K562 (cell line): ENCODE measurements around the gene SV2C. TPM values are rescaled to one million over a fixed set of nuclear protein-coding genes. Genes with fewer than 3 reads are reported as not detected.

Source experiments
- CCNT2 ChIP-seq: IDR thresholded peaks from 2 replicates; pipeline ENCODE4 v1.6.1; 2011; ENCODE audit warnings: borderline replicate concordance, low read depth, mild to moderate bottlenecking, moderate library complexity, mixed read lengths, low read length; ENCODE audit not compliant: insufficient read length; ENCODE audit errors: extremely low read depth
- GATA2 ChIP-seq: sonication (generic); formaldehyde crosslinking; IDR thresholded peaks from 2 replicates; pipeline ENCODE4 v1.4.0; 2020; ENCODE audit warnings: mild to moderate bottlenecking, missing genetic modification reagents
- MTA2 ChIP-seq: fragments of 450-650 bp; IDR thresholded peaks from 2 replicates; pipeline ENCODE4 v1.6.1; 2016; ENCODE audit warnings: low read depth
- NONO ChIP-seq, 2 experiments: fragments of 200-400 bp in 1 of 2; fragments of 450-650 bp in 1 of 2; formaldehyde crosslinking in 1 of 2; IDR thresholded peaks; 2 replicates each; pipeline ENCODE4 v1.6.1; 2017; ENCODE audit warnings: low read depth in 2 of 2, mild to moderate bottlenecking in 2 of 2, moderate library complexity in 2 of 2, low read length in 1 of 2
- TFAP4 ChIP-seq: sonication (generic); formaldehyde crosslinking; IDR thresholded peaks from 2 replicates; pipeline ENCODE4 v1.8.0; 2022; ENCODE audit warnings: missing genetic modification reagents, mild to moderate bottlenecking, moderate library complexity, borderline replicate concordance
- ZBTB7A ChIP-seq: IDR thresholded peaks from 2 replicates; pipeline ENCODE4 v1.6.1; 2011; ENCODE audit warnings: low read depth, mild to moderate bottlenecking, low read length, moderate library complexity, borderline replicate concordance; ENCODE audit not compliant: control insufficient read depth
- ZNF277 ChIP-seq: fragments of 250-450 bp; sonication (Bioruptor Pico); IDR thresholded peaks from 2 replicates; pipeline ENCODE4 v1.8.0; 2022; ENCODE audit warnings: inconsistent platforms, mild to moderate bottlenecking, moderate library complexity, borderline replicate concordance
- polyA plus RNA-seq, 8 experiments: library from polyadenylated mRNA; depleted of rRNA in 4 of 8; stranded (reverse) in 5 of 8; unstranded in 3 of 8; fragments of >200 nt; fragmentation: Nextera tagmentation in 2 of 8; fragmentation: Illumina TruSeq in 1 of 8; extraction: Ambion mirVana in 2 of 8; extraction: Trizol in 1 of 8; gene quantifications; 2 replicates each; pipeline versions ENCODE4 v1.2.1 to v1.2.3, GENCODE V29; 2011 to 2014; ENCODE audit warnings: inconsistent platforms in 1 of 8, missing spikeins in 1 of 8
- total RNA-seq, 7 experiments: library from RNA; depleted of rRNA in 6 of 7; stranded (reverse); fragments of >200 nt in 6 of 7; fragmentation: Illumina TruSeq in 2 of 7; extraction: Trizol in 2 of 7; gene quantifications; 2 replicates each; pipeline versions ENCODE4 v1.2.1 to v1.2.3, GENCODE V29; 2011 to 2021; ENCODE audit warnings: low replicate concordance in 1 of 7
- TF ChIP-seq, protein P1 (sequence below): fragments of 250-450 bp; sonication (Bioruptor Pico); IDR thresholded peaks from 2 replicates; pipeline ENCODE4 v1.9.0; 2021; ENCODE audit warnings: mild to moderate bottlenecking, inconsistent platforms
- TF ChIP-seq, protein P2 (sequence below): sonication (generic); formaldehyde crosslinking; IDR thresholded peaks from 2 replicates; pipeline ENCODE4 v1.8.0; 2022; ENCODE audit warnings: missing genetic modification reagents, mild to moderate bottlenecking, borderline replicate concordance
- TF ChIP-seq, protein P3 (sequence below): fragments of 450-650 bp; conservative IDR thresholded peaks from 2 replicates; pipeline ENCODE4 v1.6.1; 2016; ENCODE audit warnings: missing genetic modification characterization, low read depth, mild to moderate bottlenecking, control low read depth, missing compliant biosample characterization
- TF ChIP-seq, protein P4 (sequence below), 3 experiments: fragments of 200-800 bp in 1 of 3; fragments of 250-450 bp in 1 of 3; fragments of 450-650 bp in 1 of 3; sonication (Bioruptor Pico) in 1 of 3; sonication (Bioruptor generic) in 1 of 3; formaldehyde crosslinking in 1 of 3; IDR thresholded peaks; 2 replicates each; pipeline versions ENCODE4 v1.6.1 to v1.8.0; 2016 to 2022; ENCODE audit warnings: mild to moderate bottlenecking in 2 of 3, missing genetic modification characterization in 2 of 3, missing compliant biosample characterization in 1 of 3, moderate library complexity in 1 of 3

The SV2C gene
- total and polyA plus RNA-seq, 9 of the 15 experiments (the other 6 are each of a cell fraction or from before 2014, with no cell fraction given), result 0.05 TPM; not detected in 8

DNA sequence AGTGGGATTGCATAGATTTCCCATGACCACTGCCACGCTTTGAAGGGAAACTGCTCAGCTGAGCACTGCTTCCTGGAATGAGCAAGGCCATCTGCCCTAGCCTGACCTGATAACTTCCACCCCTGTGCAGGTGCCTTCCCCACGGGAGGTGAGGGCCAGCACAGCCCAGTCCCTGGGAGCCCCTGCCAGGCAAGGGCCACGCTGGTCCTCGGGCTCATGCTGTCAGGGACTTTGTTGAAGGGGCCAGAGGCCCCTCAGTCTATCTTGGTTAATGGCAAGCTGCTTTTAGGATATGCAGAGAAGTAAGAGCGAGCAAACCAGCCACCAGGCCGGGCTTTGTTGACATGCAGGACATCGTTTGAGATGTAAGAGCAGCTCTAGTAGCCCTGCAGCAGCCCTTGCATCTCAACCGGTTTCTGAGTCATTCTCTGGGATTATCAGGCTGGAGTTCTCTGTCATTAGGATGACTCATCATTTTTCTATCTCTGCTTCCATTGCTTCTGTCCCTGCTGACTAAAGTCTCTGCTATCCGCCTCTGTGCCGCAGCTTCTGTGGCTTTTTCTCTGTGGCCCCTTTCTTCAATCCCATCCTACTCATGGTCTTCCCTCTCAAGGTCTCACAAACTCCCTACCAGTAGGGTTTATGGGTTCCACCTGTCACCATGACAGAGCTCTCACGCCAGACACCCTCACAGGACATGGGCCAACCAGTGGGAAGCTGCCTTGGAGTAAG is 289.3 kb downstream of the SV2C start (continued):
- TF ChIP-seq ZNF277 (no peak), ZBTB7A (peak; percentile 46; the same call in 1 of the 2 replicates), GATA2 (CRISPR knock-in tag) (0 out of 2 replicates have a peak, but pooled peaks have one; percentile 17), MTA2 (peak; percentile 74; the same call in 1 of the 2 replicates), NONO (IDR thresholded peaks at IDR 0.05; ENCODE audit: low read depth in 2 of 2, low read length in 1 of 2) (0 out of 4 replicates have a peak, but pooled peaks of 1 of the 2 experiments have one; percentile 27), TFAP4 (CRISPR knock-in tag) (peak; percentile 73), CCNT2 (peak; percentile 87)
- TF ChIP-seq, protein P1, sequence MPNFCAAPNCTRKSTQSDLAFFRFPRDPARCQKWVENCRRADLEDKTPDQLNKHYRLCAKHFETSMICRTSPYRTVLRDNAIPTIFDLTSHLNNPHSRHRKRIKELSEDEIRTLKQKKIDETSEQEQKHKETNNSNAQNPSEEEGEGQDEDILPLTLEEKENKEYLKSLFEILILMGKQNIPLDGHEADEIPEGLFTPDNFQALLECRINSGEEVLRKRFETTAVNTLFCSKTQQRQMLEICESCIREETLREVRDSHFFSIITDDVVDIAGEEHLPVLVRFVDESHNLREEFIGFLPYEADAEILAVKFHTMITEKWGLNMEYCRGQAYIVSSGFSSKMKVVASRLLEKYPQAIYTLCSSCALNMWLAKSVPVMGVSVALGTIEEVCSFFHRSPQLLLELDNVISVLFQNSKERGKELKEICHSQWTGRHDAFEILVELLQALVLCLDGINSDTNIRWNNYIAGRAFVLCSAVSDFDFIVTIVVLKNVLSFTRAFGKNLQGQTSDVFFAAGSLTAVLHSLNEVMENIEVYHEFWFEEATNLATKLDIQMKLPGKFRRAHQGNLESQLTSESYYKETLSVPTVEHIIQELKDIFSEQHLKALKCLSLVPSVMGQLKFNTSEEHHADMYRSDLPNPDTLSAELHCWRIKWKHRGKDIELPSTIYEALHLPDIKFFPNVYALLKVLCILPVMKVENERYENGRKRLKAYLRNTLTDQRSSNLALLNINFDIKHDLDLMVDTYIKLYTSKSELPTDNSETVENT, result no peak
- TF ChIP-seq, protein P2, sequence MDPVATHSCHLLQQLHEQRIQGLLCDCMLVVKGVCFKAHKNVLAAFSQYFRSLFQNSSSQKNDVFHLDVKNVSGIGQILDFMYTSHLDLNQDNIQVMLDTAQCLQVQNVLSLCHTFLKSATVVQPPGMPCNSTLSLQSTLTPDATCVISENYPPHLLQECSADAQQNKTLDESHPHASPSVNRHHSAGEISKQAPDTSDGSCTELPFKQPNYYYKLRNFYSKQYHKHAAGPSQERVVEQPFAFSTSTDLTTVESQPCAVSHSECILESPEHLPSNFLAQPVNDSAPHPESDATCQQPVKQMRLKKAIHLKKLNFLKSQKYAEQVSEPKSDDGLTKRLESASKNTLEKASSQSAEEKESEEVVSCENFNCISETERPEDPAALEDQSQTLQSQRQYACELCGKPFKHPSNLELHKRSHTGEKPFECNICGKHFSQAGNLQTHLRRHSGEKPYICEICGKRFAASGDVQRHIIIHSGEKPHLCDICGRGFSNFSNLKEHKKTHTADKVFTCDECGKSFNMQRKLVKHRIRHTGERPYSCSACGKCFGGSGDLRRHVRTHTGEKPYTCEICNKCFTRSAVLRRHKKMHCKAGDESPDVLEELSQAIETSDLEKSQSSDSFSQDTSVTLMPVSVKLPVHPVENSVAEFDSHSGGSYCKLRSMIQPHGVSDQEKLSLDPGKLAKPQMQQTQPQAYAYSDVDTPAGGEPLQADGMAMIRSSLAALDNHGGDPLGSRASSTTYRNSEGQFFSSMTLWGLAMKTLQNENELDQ (CRISPR knock-in tag), result no peak
- TF ChIP-seq, protein P3, sequence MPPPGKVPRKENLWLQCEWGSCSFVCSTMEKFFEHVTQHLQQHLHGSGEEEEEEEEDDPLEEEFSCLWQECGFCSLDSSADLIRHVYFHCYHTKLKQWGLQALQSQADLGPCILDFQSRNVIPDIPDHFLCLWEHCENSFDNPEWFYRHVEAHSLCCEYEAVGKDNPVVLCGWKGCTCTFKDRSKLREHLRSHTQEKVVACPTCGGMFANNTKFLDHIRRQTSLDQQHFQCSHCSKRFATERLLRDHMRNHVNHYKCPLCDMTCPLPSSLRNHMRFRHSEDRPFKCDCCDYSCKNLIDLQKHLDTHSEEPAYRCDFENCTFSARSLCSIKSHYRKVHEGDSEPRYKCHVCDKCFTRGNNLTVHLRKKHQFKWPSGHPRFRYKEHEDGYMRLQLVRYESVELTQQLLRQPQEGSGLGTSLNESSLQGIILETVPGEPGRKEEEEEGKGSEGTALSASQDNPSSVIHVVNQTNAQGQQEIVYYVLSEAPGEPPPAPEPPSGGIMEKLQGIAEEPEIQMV (tag), result peak; percentile 54; the same call in 1 of the 2 replicates
- TF ChIP-seq, protein P4, sequence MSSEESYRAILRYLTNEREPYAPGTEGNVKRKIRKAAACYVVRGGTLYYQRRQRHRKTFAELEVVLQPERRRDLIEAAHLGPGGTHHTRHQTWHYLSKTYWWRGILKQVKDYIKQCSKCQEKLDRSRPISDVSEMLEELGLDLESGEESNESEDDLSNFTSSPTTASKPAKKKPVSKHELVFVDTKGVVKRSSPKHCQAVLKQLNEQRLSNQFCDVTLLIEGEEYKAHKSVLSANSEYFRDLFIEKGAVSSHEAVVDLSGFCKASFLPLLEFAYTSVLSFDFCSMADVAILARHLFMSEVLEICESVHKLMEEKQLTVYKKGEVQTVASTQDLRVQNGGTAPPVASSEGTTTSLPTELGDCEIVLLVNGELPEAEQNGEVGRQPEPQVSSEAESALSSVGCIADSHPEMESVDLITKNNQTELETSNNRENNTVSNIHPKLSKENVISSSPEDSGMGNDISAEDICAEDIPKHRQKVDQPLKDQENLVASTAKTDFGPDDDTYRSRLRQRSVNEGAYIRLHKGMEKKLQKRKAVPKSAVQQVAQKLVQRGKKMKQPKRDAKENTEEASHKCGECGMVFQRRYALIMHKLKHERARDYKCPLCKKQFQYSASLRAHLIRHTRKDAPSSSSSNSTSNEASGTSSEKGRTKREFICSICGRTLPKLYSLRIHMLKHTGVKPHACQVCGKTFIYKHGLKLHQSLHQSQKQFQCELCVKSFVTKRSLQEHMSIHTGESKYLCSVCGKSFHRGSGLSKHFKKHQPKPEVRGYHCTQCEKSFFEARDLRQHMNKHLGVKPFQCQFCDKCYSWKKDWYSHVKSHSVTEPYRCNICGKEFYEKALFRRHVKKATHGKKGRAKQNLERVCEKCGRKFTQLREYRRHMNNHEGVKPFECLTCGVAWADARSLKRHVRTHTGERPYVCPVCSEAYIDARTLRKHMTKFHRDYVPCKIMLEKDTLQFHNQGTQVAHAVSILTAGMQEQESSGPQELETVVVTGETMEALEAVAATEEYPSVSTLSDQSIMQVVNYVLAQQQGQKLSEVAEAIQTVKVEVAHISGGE (CRISPR knock-in tag; IDR thresholded peaks at IDR 0.05), result peak in 1 of 3 experiments; percentile 49; a peak in 1 of 6 replicates
